Thyroid gland (tissue), 4 donors: Measurements from ENCODE around the gene BMP2K.

ENCODE experiments used
- CTCF ChIP-seq, 6 experiments: fragments of 200-600 bp in 3 of 6; fragments of 450-650 bp in 3 of 6; sonication (generic) in 3 of 6; IDR thresholded peaks; one replicate each; pipeline ENCODE4 v1.5.1; 2016 to 2019; ENCODE audit warnings: antibody characterized with exemption in 6 of 6, mild to moderate bottlenecking in 2 of 6, inconsistent platforms in 1 of 6, moderate library complexity in 1 of 6
- POLR2A ChIP-seq, 2 donors: fragments of 450-650 bp; IDR thresholded peaks; one replicate each; pipeline ENCODE4 v1.6.1; 2017; ENCODE audit warnings: antibody characterized with exemption in 2 of 2, mild to moderate bottlenecking in 2 of 2, moderate library complexity in 1 of 2

- TF ChIP-seq CTCF (IDR thresholded peaks at IDR 0.05) (no peak), POLR2A (IDR thresholded peaks at IDR 0.05) (no peak)
Measured at GRCh38 chr4:78949735-78950134, 173.6 kb downstream of the BMP2K start.
